Tracheal epithelial cell (primary cell): ENCODE results near the gene ELAVL4. TPM values are rescaled to one million over a fixed set of nuclear protein-coding genes. Genes with fewer than 3 reads are reported as not detected.

Experiments
- total RNA-seq: library from RNA; depleted of rRNA; stranded (reverse); fragments of >200 nt; gene quantifications from 2 replicates; pipeline ENCODE4 v1.2.1, GENCODE V29; 2014

Gene ELAVL4
- not detected in 2 replicates for total RNA-seq

DNA sequence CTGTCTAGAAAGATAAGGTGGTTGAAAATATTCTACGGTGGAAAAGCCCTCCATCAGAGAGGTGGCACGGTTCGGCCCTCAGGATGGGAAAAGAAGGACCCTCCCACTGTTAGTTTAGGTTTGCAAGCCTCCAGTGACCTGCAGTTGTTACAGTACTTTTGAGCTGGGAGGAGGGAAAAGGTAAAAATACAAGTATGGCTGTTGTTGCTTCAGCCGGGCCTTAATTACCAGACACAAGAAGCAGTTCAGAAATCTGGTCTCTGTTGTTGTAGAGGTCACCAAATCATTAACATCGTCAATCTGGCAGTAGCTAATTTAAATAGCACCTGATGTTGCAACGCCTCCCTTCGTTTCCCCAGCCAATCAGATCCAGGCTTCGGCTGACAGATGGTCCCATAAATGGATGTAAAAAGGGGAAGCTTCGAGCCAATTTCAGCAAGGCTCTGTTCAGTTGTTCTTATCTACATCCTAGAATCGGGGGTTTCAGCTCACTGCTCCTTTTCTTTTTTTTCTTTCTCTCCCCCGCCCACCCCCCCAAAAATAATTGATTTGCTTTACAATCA, at the start of gene ELAVL4:
Gene ELAVL4, plus strand, starts transcription at position 424 of the 563 bp plus-strand sequence. CDS start 270 bp downstream, outside the sequence.

Other genes starting within 250 kb of the ELAVL4 start
- gene AGBL4, start 85.0 kb upstream of the ELAVL4 start, total RNA-seq: not detected in 2 replicates